Measurements from ENCODE around the gene FNDC10.

The FNDC10 gene

DNA sequence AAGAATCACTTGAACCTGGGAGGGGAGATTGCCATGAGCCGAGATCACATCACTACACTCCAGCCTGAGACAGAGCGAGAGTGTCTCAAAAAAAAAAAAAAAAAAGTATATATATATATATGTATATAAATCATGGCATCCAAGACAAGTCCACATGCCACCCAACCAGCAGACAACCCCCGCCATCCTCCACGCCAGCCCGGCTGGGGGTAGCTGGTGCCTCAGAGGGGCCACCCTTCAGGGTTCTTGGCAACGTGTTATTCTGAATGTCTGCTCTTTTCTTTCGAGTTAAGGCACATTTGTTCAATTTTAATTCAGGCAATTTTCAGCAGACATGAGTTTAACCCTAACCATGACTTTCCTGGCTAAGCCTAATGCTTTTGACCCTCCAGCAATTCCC, 49.8 kb downstream of the FNDC10 start:
- in situ Hi-C loops (cut with MboI; ENCODE audit: low sequenced_read_pairs), result no loop called here

DNA sequence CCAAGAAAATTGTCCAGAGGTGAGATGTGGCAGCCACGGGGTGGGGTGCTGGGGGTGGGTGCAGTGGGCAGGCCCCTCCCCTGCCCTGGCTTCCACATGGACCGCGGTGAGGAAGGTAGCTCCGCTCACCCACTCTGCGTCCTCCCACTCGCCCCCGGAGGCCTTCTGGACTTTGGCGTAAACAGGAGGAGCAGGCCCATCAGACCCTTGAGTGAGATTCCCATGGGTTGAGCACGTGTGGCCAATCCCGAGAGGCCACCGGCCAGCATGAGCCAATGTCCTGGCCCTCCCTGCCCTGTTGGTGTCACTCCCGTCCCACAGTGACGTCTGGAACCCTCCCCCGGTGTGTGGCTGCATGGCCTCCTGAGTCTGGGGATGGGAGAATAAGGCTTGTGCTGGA, 51.3 kb downstream of the FNDC10 start:
- in situ Hi-C loops (cut with MboI; ENCODE audit: low sequenced_read_pairs), result no loop called here

Data from HL-60/S4 (cell line).